ENCODE results near the gene SPRTN.

The SPRTN gene

DNA sequence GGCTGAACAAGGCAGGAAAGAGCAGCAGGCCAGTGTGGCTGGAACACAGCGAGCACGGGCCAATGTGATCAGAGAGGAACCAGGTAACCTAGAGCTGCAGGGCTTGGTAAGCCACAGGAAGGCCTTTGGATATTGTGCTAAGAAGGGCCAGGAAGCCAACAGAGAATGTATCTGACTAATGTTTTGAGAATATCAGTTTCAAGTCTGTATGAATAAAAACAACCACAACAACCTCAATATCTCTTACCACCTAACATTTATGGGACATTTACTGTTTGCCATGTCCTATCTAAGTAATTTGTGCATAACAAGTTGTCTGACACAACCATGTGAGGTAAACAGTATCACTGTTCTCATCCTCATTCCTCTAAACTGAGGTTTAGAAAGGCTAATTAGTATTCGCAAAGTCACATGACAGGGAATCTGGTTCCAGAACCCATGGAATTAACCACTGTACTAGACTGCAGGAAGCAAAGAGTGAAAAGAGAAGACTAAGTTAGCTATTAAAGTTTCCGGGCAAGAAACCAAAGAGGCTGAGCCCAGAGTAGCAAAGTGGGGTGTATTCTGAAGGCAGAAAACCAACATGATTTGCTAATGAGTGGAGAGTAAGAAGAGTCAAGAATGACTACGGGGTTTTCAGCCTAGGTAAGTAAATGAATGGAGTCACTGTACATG is 38.9 kb downstream of the SPRTN start:
- DNase-seq, result no peak

- DNase-seq, result no peak
These were observed 43.6 kb downstream of the SPRTN start for GRCh38 chr1:231381729-231382128.

GRCh38 chr1:231382426-231382825 is 44.3 kb downstream of the SPRTN start:
- DNase-seq, result no peak

- DNase-seq, result no peak
These were observed 45.2 kb downstream of the SPRTN start for GRCh38 chr1:231383159-231383860.

GRCh38 chr1:231384696-231385415 is 46.8 kb downstream of the SPRTN start:
- DNase-seq, result no peak

- no peak for DNase-seq
These were observed 47.3 kb downstream of the SPRTN start for GRCh38 chr1:231385416-231385748.

DNA sequence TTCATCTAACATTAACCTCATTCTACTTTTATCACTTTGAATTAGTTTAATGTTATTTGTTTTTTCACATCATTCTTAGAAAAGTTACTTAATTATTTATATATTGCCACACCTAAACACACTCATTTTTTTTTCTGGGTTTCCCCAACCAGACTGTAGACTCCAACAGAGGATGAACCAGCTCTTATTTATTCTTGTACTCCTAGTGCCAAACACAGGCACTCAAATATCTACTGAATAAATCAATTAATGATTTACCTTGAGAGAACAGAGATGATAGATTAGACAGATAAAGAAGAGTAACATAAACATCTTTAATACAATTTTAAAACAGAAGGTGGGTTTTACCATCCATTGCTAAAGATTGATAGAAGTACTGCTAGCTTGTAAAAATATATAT is 48.4 kb downstream of the SPRTN start:
- DNase-seq, result no peak

DNA sequence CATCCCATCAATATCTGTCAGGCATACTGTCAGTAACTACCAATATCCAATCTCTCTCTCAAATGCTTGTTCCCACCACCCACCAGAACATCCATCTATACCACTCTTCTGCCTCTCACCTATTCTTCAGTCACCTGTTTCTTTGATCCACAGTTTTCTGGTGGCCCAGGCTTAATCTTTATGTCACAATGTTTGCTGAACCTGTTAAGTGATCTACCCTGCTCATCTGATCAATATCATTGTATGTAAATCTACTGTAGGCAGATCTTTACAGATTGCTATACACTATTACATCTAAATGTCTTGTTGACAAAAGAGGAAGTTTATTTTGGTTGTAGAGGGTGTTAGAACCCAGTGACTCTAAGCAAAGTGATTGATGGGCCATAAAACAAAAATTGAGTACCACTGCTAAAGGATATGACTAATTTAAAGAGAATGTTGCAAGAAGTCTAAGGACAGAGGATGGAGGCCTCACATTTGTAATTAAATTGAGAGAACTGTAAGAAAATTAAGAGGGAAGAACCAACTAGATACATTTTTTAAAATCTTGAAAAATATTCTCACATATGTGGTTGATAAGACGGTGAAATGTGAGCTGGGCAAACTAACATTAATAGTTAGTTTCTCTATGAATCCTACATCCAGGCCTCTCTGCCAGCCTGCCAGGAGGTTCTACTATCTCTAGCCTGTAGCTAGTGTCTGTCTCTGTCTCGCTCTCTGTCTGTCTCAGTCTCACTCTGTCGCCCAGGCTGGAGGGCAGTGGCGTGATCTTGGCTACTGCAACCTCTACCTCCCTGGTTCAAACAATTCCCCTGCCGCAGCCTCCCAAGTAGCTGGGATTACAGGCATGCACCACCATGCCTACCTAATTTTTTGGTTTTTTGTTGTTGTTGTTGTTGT is 49.9 kb downstream of the SPRTN start:
- DNase-seq, result peak; percentile 63

- peak; percentile 62 for DNase-seq
These were observed 52.0 kb downstream of the SPRTN start for GRCh38 chr1:231390071-231390470.

GRCh38 chr1:231392389-231393131 is 54.5 kb downstream of the SPRTN start:
- DNase-seq, result no peak

GRCh38 chr1:231393668-231394067 is 55.6 kb downstream of the SPRTN start:
- DNase-seq, result no peak

- DNase-seq, result peak; percentile 94
These were observed 57.2 kb downstream of the SPRTN start for GRCh38 chr1:231395076-231395997.

DNA sequence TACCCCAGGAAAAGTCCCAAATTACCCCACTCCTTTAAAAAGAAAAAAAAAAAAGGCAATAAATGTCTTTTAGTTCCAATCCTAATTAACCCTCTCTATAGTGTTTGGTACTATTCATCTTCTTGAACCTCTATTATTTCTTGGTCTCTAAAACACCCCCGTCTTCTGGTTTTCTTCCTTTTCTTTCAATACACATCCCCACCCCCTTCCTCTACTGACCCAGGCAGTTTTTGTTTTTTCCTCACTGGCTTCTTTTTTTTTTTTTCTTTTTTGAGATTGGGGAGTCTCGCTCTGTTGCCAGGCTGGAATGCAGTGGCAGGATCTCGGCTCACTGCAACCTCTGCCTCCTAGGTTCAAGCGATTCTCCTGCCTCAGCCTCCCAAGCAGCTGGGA is 57.9 kb downstream of the SPRTN start:
- DNase-seq, result peak; percentile 20

DNA sequence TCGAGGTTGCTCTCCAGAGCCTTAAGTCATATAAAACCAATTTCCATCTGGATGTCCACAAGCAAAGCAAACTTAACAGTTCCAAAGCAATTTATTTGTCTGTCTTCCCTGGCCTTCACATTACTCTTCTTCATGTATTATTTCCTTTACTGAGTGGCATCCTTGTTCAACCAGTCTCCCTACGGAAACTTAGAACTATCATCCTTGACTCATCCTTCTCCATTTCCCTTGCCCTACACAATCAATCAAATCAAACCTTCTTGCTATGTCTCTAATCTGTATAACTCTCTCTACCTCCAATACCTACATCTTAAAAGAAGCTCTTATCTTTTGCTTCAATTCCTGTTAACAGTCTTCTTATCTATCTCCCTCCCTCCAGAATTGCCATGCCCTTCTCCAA is 58.5 kb downstream of the SPRTN start:
- no peak for DNase-seq

- no peak for DNase-seq
These were observed 60.0 kb downstream of the SPRTN start for GRCh38 chr1:231397886-231398671.

DNA sequence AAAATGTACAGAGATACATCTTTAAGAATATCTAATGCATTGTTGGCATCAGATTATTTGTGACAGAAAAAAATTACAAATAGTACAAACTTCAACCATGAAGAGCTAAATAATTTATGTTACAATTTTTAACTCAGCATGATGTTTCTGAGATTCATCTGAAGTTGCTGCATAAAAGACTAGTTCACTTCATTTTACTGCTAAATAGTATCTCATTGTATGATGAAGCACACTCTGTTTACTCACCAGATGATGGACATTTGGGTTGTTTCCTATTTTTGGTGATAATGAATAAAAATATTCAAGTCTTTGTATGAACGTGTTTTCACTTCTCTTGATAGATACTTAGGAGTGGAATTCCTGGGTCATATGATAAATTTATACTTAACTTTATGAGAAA is 63.4 kb downstream of the SPRTN start:
- no peak for DNase-seq

GRCh38 chr1:231404318-231404717 is 66.2 kb downstream of the SPRTN start:
- no peak for DNase-seq

All from fibroblast of skin of abdomen (primary cell).